ENCODE measurements around the gene DMXL2.
"Not testable (repeated sequence)": the region's sequence is repeated elsewhere in the genome, so short reads cannot be mapped to it uniquely, and the experiment has no call there.

Gene DMXL2

GRCh38 chr15:51493892-51494291 is 128.7 kb downstream of the DMXL2 start:
- DNase-seq (ENCODE audit: low read depth in 2 of 2) = no peak

GRCh38 chr15:51492528-51492927 is 130.0 kb downstream of the DMXL2 start:
- no peak for DNase-seq (ENCODE audit: low read depth in 2 of 2)

GRCh38 chr15:51491941-51492340 is 130.6 kb downstream of the DMXL2 start:
- DNase-seq (ENCODE audit: low read depth in 2 of 2) = no peak

GRCh38 chr15:51484781-51485180 is 137.8 kb downstream of the DMXL2 start:
- no peak for DNase-seq (ENCODE audit: low read depth in 2 of 2)

- DNase-seq (ENCODE audit: low read depth in 2 of 2) = no peak
Measured at GRCh38 chr15:51483985-51484384, 138.6 kb downstream of the DMXL2 start.

GRCh38 chr15:51483520-51483919 is 139.1 kb downstream of the DMXL2 start:
- DNase-seq (ENCODE audit: low read depth in 2 of 2) = no peak

- DNase-seq (ENCODE audit: low read depth in 2 of 2) = no peak
Measured at GRCh38 chr15:51475736-51476135, 146.8 kb downstream of the DMXL2 start.

- DNase-seq (ENCODE audit: low read depth in 2 of 2) = no peak
Measured at GRCh38 chr15:51470512-51470911, 152.1 kb downstream of the DMXL2 start.

- no peak for DNase-seq (ENCODE audit: low read depth in 2 of 2)
Measured at GRCh38 chr15:51460796-51461195, 161.8 kb downstream of the DMXL2 start.

- no peak for DNase-seq (ENCODE audit: low read depth in 2 of 2)
Measured at GRCh38 chr15:51450001-51450400, 172.6 kb downstream of the DMXL2 start.

GRCh38 chr15:51448622-51449399 is 173.8 kb downstream of the DMXL2 start:
- DNase-seq (ENCODE audit: low read depth in 2 of 2) = no peak

GRCh38 chr15:51447855-51448621 is 174.5 kb downstream of the DMXL2 start:
- no peak for DNase-seq (ENCODE audit: low read depth in 2 of 2)

- not testable (repeated sequence) for DNase-seq (ENCODE audit: low read depth in 2 of 2)
Measured at GRCh38 chr15:51446029-51446744, 176.4 kb downstream of the DMXL2 start.

GRCh38 chr15:51444807-51445206 is 177.8 kb downstream of the DMXL2 start:
- DNase-seq (ENCODE audit: low read depth in 2 of 2) = no peak

GRCh38 chr15:51444112-51444511 is 178.5 kb downstream of the DMXL2 start:
- DNase-seq (ENCODE audit: low read depth in 2 of 2) = no peak

GRCh38 chr15:51443282-51443914 is 179.2 kb downstream of the DMXL2 start:
- DNase-seq (ENCODE audit: low read depth in 2 of 2) = no peak

- DNase-seq (ENCODE audit: low read depth in 2 of 2) = no peak
Measured at GRCh38 chr15:51438526-51438925, 184.0 kb downstream of the DMXL2 start.

GRCh38 chr15:51425517-51426040 is 197.0 kb downstream of the DMXL2 start:
- no peak for DNase-seq (ENCODE audit: low read depth in 2 of 2)

- no peak for DNase-seq (ENCODE audit: low read depth in 2 of 2)
Measured at GRCh38 chr15:51424780-51425179, 197.8 kb downstream of the DMXL2 start.

GRCh38 chr15:51423040-51423439 is 199.5 kb downstream of the DMXL2 start:
- DNase-seq (ENCODE audit: low read depth in 2 of 2) = not testable (repeated sequence)

- no peak for DNase-seq (ENCODE audit: low read depth in 2 of 2)
Measured at GRCh38 chr15:51416129-51416528, 206.4 kb downstream of the DMXL2 start.

Data from stimulated activated CD4-positive, alpha-beta T cell treated with anti-CD3 and anti-CD28 coated beads, Interleukin-1b, Interleukin-23, amount 100 ng/mL, for 1 hour (primary cell).